Measurements from ENCODE around the gene HEBP1. TPM values are rescaled to one million over a fixed set of nuclear protein-coding genes. Genes with fewer than 3 reads are reported as not detected.

HEBP1 gene
- total RNA-seq, 1 donor from 2014 or later, result 13.0 TPM

GRCh38 chr12:12975322-12976077 lies 24.6 kb downstream of the HEBP1 start:
- peak; percentile 63 for TF ChIP-seq CTCF (conservative IDR thresholded peaks at IDR 0.05; ENCODE audit: low read depth, low read length)
- no peak for DNase-seq (ENCODE audit: low read depth)
- H3K4me3 ChIP-seq (ENCODE audit: low read depth, low read length), result no peak overlapping the region

- DNase-seq (ENCODE audit: low read depth), result no peak
- TF ChIP-seq CTCF (conservative IDR thresholded peaks at IDR 0.05; ENCODE audit: low read depth, low read length), result no peak
Observed at GRCh38 chr12:12974211-12974610, 25.9 kb downstream of the HEBP1 start.

GRCh38 chr12:12973019-12973418 lies 27.0 kb downstream of the HEBP1 start:
- no peak overlapping the region for H3K4me3 ChIP-seq (ENCODE audit: low read depth, low read length)
- no peak for DNase-seq (ENCODE audit: low read depth)
- TF ChIP-seq CTCF (conservative IDR thresholded peaks at IDR 0.05; ENCODE audit: low read depth, low read length), result no peak

More at GRCh38 chr12:12974211-12974610, 25.9 kb downstream of the HEBP1 start:
- H3K4me3 ChIP-seq (ENCODE audit: low read depth, low read length), result no peak overlapping the region

- TF ChIP-seq CTCF (conservative IDR thresholded peaks at IDR 0.05; ENCODE audit: low read depth, low read length), result no peak
- no peak overlapping the region for H3K4me3 ChIP-seq (ENCODE audit: low read depth, low read length)
- DNase-seq (ENCODE audit: low read depth), result no peak
Observed at GRCh38 chr12:12965836-12966235, 34.2 kb downstream of the HEBP1 start.

GRCh38 chr12:12964255-12964654 lies 35.8 kb downstream of the HEBP1 start:
- DNase-seq (ENCODE audit: low read depth), result no peak
- no peak overlapping the region for H3K4me3 ChIP-seq (ENCODE audit: low read depth, low read length)
- TF ChIP-seq CTCF (conservative IDR thresholded peaks at IDR 0.05; ENCODE audit: low read depth, low read length), result no peak

GRCh38 chr12:12960639-12961209 lies 39.3 kb downstream of the HEBP1 start:
- DNase-seq (ENCODE audit: low read depth), result no peak
- TF ChIP-seq CTCF (conservative IDR thresholded peaks at IDR 0.05; ENCODE audit: low read depth, low read length), result no peak
- H3K4me3 ChIP-seq (ENCODE audit: low read depth, low read length), result no peak overlapping the region

- no peak for DNase-seq (ENCODE audit: low read depth)
- H3K4me3 ChIP-seq (ENCODE audit: low read depth, low read length), result no peak overlapping the region
- TF ChIP-seq CTCF (conservative IDR thresholded peaks at IDR 0.05; ENCODE audit: low read depth, low read length), result no peak
Observed at GRCh38 chr12:12958886-12959285, 41.2 kb downstream of the HEBP1 start.

All from epithelial cell of proximal tubule (primary cell).